Measurements from ENCODE around the gene ROR2. TPM values are rescaled to one million over a fixed set of nuclear protein-coding genes. Genes with fewer than 3 reads are reported as not detected.

The ROR2 gene
- total RNA-seq, 1 experiment from 2014 or later: 5.9 TPM

DNA sequence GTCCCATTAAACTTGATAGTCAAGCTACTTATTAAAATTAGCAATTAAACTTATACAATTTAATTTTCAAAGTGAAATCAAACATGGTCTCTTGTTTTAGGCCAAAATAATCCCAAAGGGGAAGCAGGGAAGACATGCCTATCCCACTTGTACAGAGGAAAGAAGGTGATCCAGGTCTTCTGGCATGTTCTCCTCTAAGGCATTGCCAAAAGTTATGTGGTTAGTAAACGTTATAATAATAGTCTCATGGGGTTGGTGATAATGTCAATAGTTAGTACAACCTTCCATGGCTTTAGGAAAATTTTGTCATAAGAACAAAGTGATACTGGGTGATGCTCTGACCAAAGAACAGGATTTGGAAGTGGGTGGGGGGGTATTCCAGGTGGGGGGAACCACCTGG lies 52.8 kb downstream of the ROR2 start:
- TF ChIP-seq POLR2AphosphoS5 (IDR thresholded peaks at IDR 0.05; ENCODE audit: low read depth, low read length) (no peak), SIN3A (IDR thresholded peaks at IDR 0.05; ENCODE audit: borderline replicate concordance, insufficient read depth, low read depth, low read length) (no peak), TCF7L2 (IDR thresholded peaks at IDR 0.05; ENCODE audit: low read depth, low read length) (no peak)
- TF ChIP-seq, protein P1, sequence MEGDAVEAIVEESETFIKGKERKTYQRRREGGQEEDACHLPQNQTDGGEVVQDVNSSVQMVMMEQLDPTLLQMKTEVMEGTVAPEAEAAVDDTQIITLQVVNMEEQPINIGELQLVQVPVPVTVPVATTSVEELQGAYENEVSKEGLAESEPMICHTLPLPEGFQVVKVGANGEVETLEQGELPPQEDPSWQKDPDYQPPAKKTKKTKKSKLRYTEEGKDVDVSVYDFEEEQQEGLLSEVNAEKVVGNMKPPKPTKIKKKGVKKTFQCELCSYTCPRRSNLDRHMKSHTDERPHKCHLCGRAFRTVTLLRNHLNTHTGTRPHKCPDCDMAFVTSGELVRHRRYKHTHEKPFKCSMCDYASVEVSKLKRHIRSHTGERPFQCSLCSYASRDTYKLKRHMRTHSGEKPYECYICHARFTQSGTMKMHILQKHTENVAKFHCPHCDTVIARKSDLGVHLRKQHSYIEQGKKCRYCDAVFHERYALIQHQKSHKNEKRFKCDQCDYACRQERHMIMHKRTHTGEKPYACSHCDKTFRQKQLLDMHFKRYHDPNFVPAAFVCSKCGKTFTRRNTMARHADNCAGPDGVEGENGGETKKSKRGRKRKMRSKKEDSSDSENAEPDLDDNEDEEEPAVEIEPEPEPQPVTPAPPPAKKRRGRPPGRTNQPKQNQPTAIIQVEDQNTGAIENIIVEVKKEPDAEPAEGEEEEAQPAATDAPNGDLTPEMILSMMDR (IDR thresholded peaks at IDR 0.05): no peak
- TF ChIP-seq, protein P2, sequence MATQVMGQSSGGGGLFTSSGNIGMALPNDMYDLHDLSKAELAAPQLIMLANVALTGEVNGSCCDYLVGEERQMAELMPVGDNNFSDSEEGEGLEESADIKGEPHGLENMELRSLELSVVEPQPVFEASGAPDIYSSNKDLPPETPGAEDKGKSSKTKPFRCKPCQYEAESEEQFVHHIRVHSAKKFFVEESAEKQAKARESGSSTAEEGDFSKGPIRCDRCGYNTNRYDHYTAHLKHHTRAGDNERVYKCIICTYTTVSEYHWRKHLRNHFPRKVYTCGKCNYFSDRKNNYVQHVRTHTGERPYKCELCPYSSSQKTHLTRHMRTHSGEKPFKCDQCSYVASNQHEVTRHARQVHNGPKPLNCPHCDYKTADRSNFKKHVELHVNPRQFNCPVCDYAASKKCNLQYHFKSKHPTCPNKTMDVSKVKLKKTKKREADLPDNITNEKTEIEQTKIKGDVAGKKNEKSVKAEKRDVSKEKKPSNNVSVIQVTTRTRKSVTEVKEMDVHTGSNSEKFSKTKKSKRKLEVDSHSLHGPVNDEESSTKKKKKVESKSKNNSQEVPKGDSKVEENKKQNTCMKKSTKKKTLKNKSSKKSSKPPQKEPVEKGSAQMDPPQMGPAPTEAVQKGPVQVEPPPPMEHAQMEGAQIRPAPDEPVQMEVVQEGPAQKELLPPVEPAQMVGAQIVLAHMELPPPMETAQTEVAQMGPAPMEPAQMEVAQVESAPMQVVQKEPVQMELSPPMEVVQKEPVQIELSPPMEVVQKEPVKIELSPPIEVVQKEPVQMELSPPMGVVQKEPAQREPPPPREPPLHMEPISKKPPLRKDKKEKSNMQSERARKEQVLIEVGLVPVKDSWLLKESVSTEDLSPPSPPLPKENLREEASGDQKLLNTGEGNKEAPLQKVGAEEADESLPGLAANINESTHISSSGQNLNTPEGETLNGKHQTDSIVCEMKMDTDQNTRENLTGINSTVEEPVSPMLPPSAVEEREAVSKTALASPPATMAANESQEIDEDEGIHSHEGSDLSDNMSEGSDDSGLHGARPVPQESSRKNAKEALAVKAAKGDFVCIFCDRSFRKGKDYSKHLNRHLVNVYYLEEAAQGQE (IDR thresholded peaks at IDR 0.05; ENCODE audit: insufficient read depth in 1 of 2, low read depth in 2 of 2, low read length in 1 of 2): no peak
- ATAC-seq (no peak), DNase-seq (ENCODE audit: low read depth, low spot score) (no peak)
- Histone ChIP-seq H3K36me3 (ENCODE audit: control insufficient read depth, insufficient read depth, low read length) (no peaks in the 10 kb centered on the region), H3K4me3 (ENCODE audit: low read depth in 2 of 2, low read length in 2 of 2) (no peak overlapping the region), H3K27me3 (ENCODE audit: control insufficient read depth, insufficient read depth, low read length) (no peaks in the 10 kb centered on the region), H3K4me1 (ENCODE audit: control insufficient read depth, insufficient read depth, low read length) (no peaks in the 10 kb centered on the region), H3K27ac (ENCODE audit: low read length) (no peak overlapping the region), H3K9me3 (ENCODE audit: control insufficient read depth, insufficient read depth, low read depth, low read length) (no peaks in the 10 kb centered on the region)
- in situ Hi-C loops (cut with HindIII; ENCODE audit: low pct_unique_long_range_greater_than_20kb, low sequenced_read_pairs) (no loop called here), intact Hi-C loops (cut with micrococcal nuclease; ENCODE audit: unreplicated experiment) (no loop called here)
- no TSS peak for BruUV-seq (replicated peaks)
- ChIA-PET CTCF (no interaction called here), POLR2A (no interaction called here)

DNA sequence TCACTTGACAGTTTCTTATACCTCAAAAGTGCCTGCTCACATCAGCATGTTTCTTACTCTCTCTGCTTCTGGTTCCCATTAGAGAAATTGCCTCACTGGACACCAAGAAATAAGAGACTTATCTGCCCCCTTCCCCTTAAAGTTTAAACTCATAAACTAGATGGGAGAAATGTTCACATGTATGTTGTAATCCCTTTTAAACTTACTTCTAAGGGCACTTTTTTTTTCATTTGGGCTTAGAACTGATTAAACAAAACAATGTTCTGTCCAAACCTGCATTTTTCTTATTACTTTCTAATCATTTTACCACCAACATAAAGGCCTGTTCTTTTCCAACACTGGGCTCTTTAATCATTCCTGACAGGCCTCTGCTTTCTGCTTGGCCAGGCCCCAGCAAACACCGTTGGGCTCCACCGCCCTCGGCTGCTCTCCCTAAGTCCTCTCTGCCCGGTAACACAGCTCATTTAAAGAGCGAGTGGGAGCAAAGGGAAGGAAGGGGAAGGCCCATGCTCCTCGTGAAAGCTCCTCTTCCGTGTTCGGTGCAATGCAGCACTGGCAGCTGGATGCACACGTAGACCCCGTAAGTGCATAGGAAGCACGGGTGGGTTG lies 53.4 kb downstream of the ROR2 start:
- Histone ChIP-seq H3K4me1 (ENCODE audit: control insufficient read depth, insufficient read depth, low read length) (no peaks in the 10 kb centered on the region), H3K27me3 (ENCODE audit: control insufficient read depth, insufficient read depth, low read length) (no peaks in the 10 kb centered on the region), H3K9me3 (ENCODE audit: control insufficient read depth, insufficient read depth, low read depth, low read length) (no peaks in the 10 kb centered on the region), H3K36me3 (ENCODE audit: control insufficient read depth, insufficient read depth, low read length) (no peaks in the 10 kb centered on the region), H3K4me3 (ENCODE audit: low read depth in 2 of 2, low read length in 2 of 2) (no peak overlapping the region), H3K27ac (ENCODE audit: low read length) (no peak overlapping the region)
- CTCF ChIA-PET: no interaction called here
- DNase-seq (ENCODE audit: low read depth, low spot score) (no peak), ATAC-seq (no peak)
- TF ChIP-seq POLR2AphosphoS5 (IDR thresholded peaks at IDR 0.05; ENCODE audit: low read depth, low read length) (no peak), SIN3A (IDR thresholded peaks at IDR 0.05; ENCODE audit: borderline replicate concordance, insufficient read depth, low read depth, low read length) (no peak), TCF7L2 (IDR thresholded peaks at IDR 0.05; ENCODE audit: low read depth, low read length) (no peak)
- TF ChIP-seq, protein P2 (IDR thresholded peaks at IDR 0.05; ENCODE audit: insufficient read depth in 1 of 2, low read depth in 2 of 2, low read length in 1 of 2): no peak
- TF ChIP-seq, protein P1 (IDR thresholded peaks at IDR 0.05): no peak
- POLR2A ChIA-PET: no interaction called here
- no TSS peak for BruUV-seq (replicated peaks)
- in situ Hi-C loops (cut with HindIII; ENCODE audit: low pct_unique_long_range_greater_than_20kb, low sequenced_read_pairs) (no loop called here), intact Hi-C loops (cut with micrococcal nuclease; ENCODE audit: unreplicated experiment) (no loop called here)

All from Panc1 (cell line).